Skeletal muscle cell (primary cell): ENCODE results near the gene EIF4G3.
A peak's percentile ranks its signal among the peaks of the same experiment; 100 is the strongest.
"Not testable (repeated sequence)": the region's sequence is repeated elsewhere in the genome, so short reads cannot be mapped to it uniquely, and the experiment has no call there.

ENCODE experiments used
- DNase-seq: peaks from one replicate; pipeline ENCODE4 v3.0.0-alpha.2; 2010; ENCODE audit warnings: low read depth
- H3K4me3 ChIP-seq: 2 replicates; pipeline ENCODE4 v1.5.1; 2011; ENCODE audit warnings: low read depth, mild to moderate bottlenecking, control low read depth, low read length, moderate library complexity

Gene EIF4G3

GRCh38 chr1:20868263-20868662, 308.4 kb downstream of the EIF4G3 start:
- no peak overlapping the region for H3K4me3 ChIP-seq
- DNase-seq, result no peak

GRCh38 chr1:20867847-20868246, 308.9 kb downstream of the EIF4G3 start:
- peak; percentile 9 for DNase-seq
- no peak overlapping the region for H3K4me3 ChIP-seq

GRCh38 chr1:20867062-20867461, 309.6 kb downstream of the EIF4G3 start:
- no peak for DNase-seq
- H3K4me3 ChIP-seq, result no peak overlapping the region

- no peak overlapping the region for H3K4me3 ChIP-seq
- no peak for DNase-seq
These were observed 311.7 kb downstream of the EIF4G3 start for GRCh38 chr1:20865001-20865400.

GRCh38 chr1:20854529-20854928, 322.2 kb downstream of the EIF4G3 start:
- no peak for DNase-seq
- no peak overlapping the region for H3K4me3 ChIP-seq

GRCh38 chr1:20851791-20852190, 324.9 kb downstream of the EIF4G3 start:
- not testable (repeated sequence) for H3K4me3 ChIP-seq, DNase-seq

GRCh38 chr1:20850021-20850420, 326.7 kb downstream of the EIF4G3 start:
- H3K4me3 ChIP-seq, result no peak overlapping the region
- no peak for DNase-seq

GRCh38 chr1:20849100-20849499, 327.6 kb downstream of the EIF4G3 start:
- H3K4me3 ChIP-seq, result no peak overlapping the region
- DNase-seq, result no peak

- no peak for DNase-seq
- H3K4me3 ChIP-seq, result no peak overlapping the region
These were observed 328.5 kb downstream of the EIF4G3 start for GRCh38 chr1:20848162-20848561.

- peak; percentile 21 for DNase-seq
- H3K4me3 ChIP-seq, result no peak overlapping the region
These were observed 329.1 kb downstream of the EIF4G3 start for GRCh38 chr1:20847611-20848080.

- DNase-seq, result no peak
- H3K4me3 ChIP-seq, result no peak overlapping the region
These were observed 330.0 kb downstream of the EIF4G3 start for GRCh38 chr1:20846461-20847374.

GRCh38 chr1:20840731-20841130, 336.0 kb downstream of the EIF4G3 start:
- DNase-seq, result no peak
- no peak overlapping the region for H3K4me3 ChIP-seq

- no peak overlapping the region for H3K4me3 ChIP-seq
- DNase-seq, result no peak
These were observed 339.0 kb downstream of the EIF4G3 start for GRCh38 chr1:20837554-20838192.

GRCh38 chr1:20836230-20836629, 340.5 kb downstream of the EIF4G3 start:
- no peak overlapping the region for H3K4me3 ChIP-seq
- DNase-seq, result no peak

GRCh38 chr1:20834780-20835179, 341.9 kb downstream of the EIF4G3 start:
- no peak overlapping the region for H3K4me3 ChIP-seq
- no peak for DNase-seq

GRCh38 chr1:20834192-20834591, 342.5 kb downstream of the EIF4G3 start:
- no peak overlapping the region for H3K4me3 ChIP-seq
- DNase-seq, result no peak

GRCh38 chr1:20830378-20830777, 346.3 kb downstream of the EIF4G3 start:
- DNase-seq, result no peak
- H3K4me3 ChIP-seq, result no peak overlapping the region

- H3K4me3 ChIP-seq, result no peak overlapping the region
- no peak for DNase-seq
These were observed 346.8 kb downstream of the EIF4G3 start for GRCh38 chr1:20829946-20830345.

- DNase-seq, result no peak
- H3K4me3 ChIP-seq, result no peak overlapping the region
These were observed 347.2 kb downstream of the EIF4G3 start for GRCh38 chr1:20829531-20829930.

- H3K4me3 ChIP-seq, result no peak overlapping the region
These were observed 352.9 kb downstream of the EIF4G3 start for GRCh38 chr1:20823845-20824244.

GRCh38 chr1:20821466-20821865, 355.2 kb downstream of the EIF4G3 start:
- no peak overlapping the region for H3K4me3 ChIP-seq
- no peak for DNase-seq

More at GRCh38 chr1:20823845-20824244, 352.9 kb downstream of the EIF4G3 start:
- DNase-seq, result no peak
